ENCODE data around the gene TRIML2. TPM values are rescaled to one million over a fixed set of nuclear protein-coding genes. Genes with fewer than 3 reads are reported as not detected.

Gene TRIML2, protein sequence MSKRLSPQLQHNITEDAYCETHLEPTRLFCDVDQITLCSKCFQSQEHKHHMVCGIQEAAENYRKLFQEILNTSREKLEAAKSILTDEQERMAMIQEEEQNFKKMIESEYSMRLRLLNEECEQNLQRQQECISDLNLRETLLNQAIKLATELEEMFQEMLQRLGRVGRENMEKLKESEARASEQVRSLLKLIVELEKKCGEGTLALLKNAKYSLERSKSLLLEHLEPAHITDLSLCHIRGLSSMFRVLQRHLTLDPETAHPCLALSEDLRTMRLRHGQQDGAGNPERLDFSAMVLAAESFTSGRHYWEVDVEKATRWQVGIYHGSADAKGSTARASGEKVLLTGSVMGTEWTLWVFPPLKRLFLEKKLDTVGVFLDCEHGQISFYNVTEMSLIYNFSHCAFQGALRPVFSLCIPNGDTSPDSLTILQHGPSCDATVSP
- 0.14 and 0.18 TPM in 2 replicates for total RNA-seq

GRCh38 chr4:188109157-188109755 lies at the start of gene TRIML2:
Gene TRIML2 (minus strand): TSS chr4:188109603. CDS start chr4:188105368, 4,235 bp downstream.

GRCh38 chr4:188139141-188139540 lies 29.7 kb upstream of the TRIML2 start, which contains the start of gene TRIML1:
Gene TRIML1 (plus strand): TSS chr4:188139441. CDS start chr4:188139559, 118 bp downstream.

Other genes starting within 250 kb of the TRIML2 start
- 0.09 and 0.14 TPM in 2 replicates for gene ZFP42, start 113.8 kb downstream of the TRIML2 start, total RNA-seq
- not detected in 2 replicates for gene TRIML1, start 29.8 kb upstream of the TRIML2 start, total RNA-seq